IMR-90 (cell line): Measurements from ENCODE around the gene MGAT5.

Source experiments
- BHLHE40 ChIP-seq: fragments of 150-350 bp; IDR thresholded peaks from 2 replicates; pipeline ENCODE4 v1.6.1; 2016; ENCODE audit warnings: mild to moderate bottlenecking, low read depth, low read length
- CTCF ChIP-seq: conservative IDR thresholded peaks from 2 replicates; pipeline ENCODE4 v1.5.1; 2012; ENCODE audit warnings: mild to moderate bottlenecking, low read depth, low read length, improper control_type of control experiment
- MAZ ChIP-seq: IDR thresholded peaks from 2 replicates; pipeline ENCODE4 v1.6.1; 2012; ENCODE audit warnings: low read depth, mild to moderate bottlenecking, low read length, improper control_type of control experiment, moderate library complexity, borderline replicate concordance
- POLR2A ChIP-seq: IDR thresholded peaks from 2 replicates; pipeline ENCODE4 v1.6.1; 2012; ENCODE audit warnings: mild to moderate bottlenecking, low read depth, low read length
- RAD21 ChIP-seq: IDR thresholded peaks from 2 replicates; pipeline ENCODE4 v1.6.1; 2012; ENCODE audit warnings: low read length, improper control_type of control experiment

- TF ChIP-seq MAZ: no peak
- TF ChIP-seq CTCF: no peak
- TF ChIP-seq BHLHE40: no peak
- no peak for TF ChIP-seq POLR2A
- TF ChIP-seq RAD21: no peak
These were observed 154.5 kb downstream of the MGAT5 start for GRCh38 chr2:134408386-134408785.
